HepG2 (cell line): ENCODE data around the gene CCDC148.

Experiments used
- ESRRA ChIP-seq: sonication (generic); formaldehyde crosslinking; IDR thresholded peaks from 2 replicates; pipeline ENCODE4 v1.5.1; 2020; ENCODE audit warnings: mild to moderate bottlenecking, low read depth, missing genetic modification reagents
- FOXK2 ChIP-seq: fragments of 450-650 bp; IDR thresholded peaks from 2 replicates; pipeline ENCODE4 v1.6.1; 2016
- GTF2F1 ChIP-seq: fragments of 150-350 bp; IDR thresholded peaks from 2 replicates; pipeline ENCODE4 v1.6.1; 2014; ENCODE audit warnings: low read length
- HOXA7 ChIP-seq: sonication (generic); formaldehyde crosslinking; IDR thresholded peaks from 2 replicates; pipeline ENCODE4 v1.8.1; 2022; ENCODE audit warnings: mild to moderate bottlenecking, missing genetic modification reagents, moderate library complexity
- KLF11 ChIP-seq: IDR thresholded peaks from 2 replicates; pipeline ENCODE4 v1.6.1; 2016; ENCODE audit warnings: missing compliant biosample characterization
- MEIS2 ChIP-seq: sonication (generic); formaldehyde crosslinking; IDR thresholded peaks from 2 replicates; pipeline ENCODE4 v1.9.0; 2021; ENCODE audit warnings: mild to moderate bottlenecking, missing genetic modification reagents
- TF ChIP-seq, protein P1 (sequence below): sonication (generic); formaldehyde crosslinking; IDR thresholded peaks from 2 replicates; pipeline ENCODE4 v1.5.0; 2020; ENCODE audit warnings: mild to moderate bottlenecking, missing genetic modification reagents, moderate library complexity

DNA sequence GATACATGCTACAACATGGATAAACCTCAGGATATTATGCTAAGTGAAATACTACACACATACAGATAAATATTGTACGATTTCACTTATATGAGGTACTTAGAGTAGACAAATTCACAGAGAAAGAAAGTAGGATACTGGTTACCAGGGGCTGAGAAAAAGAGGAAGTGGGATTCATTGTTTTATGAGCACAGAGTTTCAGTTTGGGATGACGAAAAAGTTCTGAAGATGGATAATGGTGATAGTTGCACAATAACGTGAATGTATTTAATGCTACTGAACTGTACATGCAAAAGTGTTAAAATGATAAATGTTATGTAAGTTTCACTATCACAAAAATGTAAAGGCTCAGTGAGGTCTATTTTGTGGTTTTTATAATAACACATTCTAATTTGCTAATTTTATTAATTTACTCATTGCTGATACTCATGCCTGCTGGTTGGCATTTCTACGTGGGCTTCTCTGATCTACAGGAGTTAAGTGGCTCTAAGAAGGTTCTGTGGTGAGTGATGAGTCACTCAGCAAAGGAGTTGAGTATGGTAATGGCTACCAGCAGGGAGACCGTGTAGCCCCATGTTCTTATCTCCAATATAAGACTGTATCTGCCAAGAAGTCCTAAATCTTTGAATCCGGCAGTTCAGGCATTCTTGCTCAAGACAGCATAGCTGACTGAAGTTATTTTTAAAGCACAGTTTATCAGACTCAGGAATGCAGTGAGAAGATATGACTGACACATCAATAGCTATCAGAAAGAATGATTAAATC lies 313.8 kb downstream of the CCDC148 start:
- TF ChIP-seq, protein P1, sequence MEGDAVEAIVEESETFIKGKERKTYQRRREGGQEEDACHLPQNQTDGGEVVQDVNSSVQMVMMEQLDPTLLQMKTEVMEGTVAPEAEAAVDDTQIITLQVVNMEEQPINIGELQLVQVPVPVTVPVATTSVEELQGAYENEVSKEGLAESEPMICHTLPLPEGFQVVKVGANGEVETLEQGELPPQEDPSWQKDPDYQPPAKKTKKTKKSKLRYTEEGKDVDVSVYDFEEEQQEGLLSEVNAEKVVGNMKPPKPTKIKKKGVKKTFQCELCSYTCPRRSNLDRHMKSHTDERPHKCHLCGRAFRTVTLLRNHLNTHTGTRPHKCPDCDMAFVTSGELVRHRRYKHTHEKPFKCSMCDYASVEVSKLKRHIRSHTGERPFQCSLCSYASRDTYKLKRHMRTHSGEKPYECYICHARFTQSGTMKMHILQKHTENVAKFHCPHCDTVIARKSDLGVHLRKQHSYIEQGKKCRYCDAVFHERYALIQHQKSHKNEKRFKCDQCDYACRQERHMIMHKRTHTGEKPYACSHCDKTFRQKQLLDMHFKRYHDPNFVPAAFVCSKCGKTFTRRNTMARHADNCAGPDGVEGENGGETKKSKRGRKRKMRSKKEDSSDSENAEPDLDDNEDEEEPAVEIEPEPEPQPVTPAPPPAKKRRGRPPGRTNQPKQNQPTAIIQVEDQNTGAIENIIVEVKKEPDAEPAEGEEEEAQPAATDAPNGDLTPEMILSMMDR (CRISPR knock-in tag), result no peak
- no peak for TF ChIP-seq HOXA7 (CRISPR knock-in tag)
- TF ChIP-seq KLF11 (CRISPR knock-in tag), result no peak
- TF ChIP-seq ESRRA (CRISPR knock-in tag), result no peak
- no peak for TF ChIP-seq GTF2F1
- no peak for TF ChIP-seq FOXK2
- TF ChIP-seq MEIS2 (CRISPR knock-in tag), result no peak
